Left lobe of liver (tissue), 2 donors: ENCODE data around the gene LCT. TPM values are rescaled to one million over a fixed set of nuclear protein-coding genes. Genes with fewer than 3 reads are reported as not detected.
"Not testable (repeated sequence)": the region's sequence is repeated elsewhere in the genome, so short reads cannot be mapped to it uniquely, and the experiment has no call there.

Experiments
- ATAC-seq: fragments of 200-7000 bp; cut with Tn5 transposase; one replicate; pipeline ENCODE4 v1.9.1; 2020; ENCODE audit warnings: mild to moderate bottlenecking, moderate library complexity
- DNase-seq: peaks from one replicate; pipeline ENCODE4 v3.0.0-alpha.2; 2020; ENCODE audit warnings: low spot score
- total RNA-seq: library from RNA; stranded (reverse); gene quantifications from one replicate; pipeline ENCODE4 v1.2.1, GENCODE V29; 2021
- donor health status: DM: no; HTN: no; CAD: no; lungs with moderate emphysema.
- donor health status: DM: no; HTN: yes; CAD: no.

Gene LCT
- total RNA-seq, 1 donor from 2014 or later: not detected

DNA sequence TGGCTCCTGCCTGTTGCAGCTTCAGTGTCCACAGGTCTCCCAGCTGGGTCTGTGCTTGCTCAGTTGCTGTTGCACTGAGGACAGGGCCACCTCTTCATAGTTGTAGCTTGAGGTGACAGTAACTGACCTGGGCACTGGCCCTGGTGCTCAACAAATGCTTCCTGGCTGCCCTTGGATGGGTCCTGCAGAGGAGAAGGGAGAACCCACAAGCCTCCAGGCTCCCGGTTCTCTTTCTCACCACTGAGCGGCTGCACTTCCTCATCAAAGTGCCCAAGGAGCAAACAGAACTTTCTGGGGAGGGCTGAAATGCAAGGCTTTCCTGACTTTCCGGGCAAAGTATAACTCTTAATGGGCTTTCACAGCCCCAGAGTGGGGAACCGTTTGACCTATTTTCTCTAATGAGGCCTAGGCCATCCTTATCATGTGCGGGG, 38.7 kb downstream of the LCT start:
- DNase-seq (no peak), ATAC-seq (no peak)

- DNase-seq (peak; percentile 70), ATAC-seq (peak; percentile 97)
Measured at GRCh38 chr2:135797497-135798274, 39.3 kb downstream of the LCT start.

GRCh38 chr2:135796606-135797005, 40.4 kb downstream of the LCT start:
- ATAC-seq: no peak

DNA sequence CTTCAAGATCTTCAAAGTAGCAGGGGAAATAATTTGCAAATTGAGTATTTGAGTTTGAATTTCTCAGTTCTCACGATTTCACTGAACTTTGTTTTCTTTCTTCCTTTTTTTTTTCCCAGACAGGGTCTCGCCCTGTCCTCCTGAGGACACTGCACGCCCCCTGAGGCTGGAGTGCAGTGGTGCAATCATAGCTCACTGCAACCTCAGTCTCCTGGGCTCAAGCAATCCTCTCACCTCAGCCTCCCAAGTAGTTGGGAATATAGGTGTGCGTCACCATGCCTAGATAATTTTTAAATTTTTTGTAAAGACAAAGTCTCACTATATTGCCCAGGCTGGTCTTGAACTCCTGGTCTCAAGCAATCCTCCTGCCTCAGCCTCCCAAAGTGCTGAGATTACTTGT, 41.3 kb downstream of the LCT start:
- not testable (repeated sequence) for ATAC-seq, DNase-seq

More at GRCh38 chr2:135796606-135797005, 40.4 kb downstream of the LCT start:
- DNase-seq: no peak

DNA sequence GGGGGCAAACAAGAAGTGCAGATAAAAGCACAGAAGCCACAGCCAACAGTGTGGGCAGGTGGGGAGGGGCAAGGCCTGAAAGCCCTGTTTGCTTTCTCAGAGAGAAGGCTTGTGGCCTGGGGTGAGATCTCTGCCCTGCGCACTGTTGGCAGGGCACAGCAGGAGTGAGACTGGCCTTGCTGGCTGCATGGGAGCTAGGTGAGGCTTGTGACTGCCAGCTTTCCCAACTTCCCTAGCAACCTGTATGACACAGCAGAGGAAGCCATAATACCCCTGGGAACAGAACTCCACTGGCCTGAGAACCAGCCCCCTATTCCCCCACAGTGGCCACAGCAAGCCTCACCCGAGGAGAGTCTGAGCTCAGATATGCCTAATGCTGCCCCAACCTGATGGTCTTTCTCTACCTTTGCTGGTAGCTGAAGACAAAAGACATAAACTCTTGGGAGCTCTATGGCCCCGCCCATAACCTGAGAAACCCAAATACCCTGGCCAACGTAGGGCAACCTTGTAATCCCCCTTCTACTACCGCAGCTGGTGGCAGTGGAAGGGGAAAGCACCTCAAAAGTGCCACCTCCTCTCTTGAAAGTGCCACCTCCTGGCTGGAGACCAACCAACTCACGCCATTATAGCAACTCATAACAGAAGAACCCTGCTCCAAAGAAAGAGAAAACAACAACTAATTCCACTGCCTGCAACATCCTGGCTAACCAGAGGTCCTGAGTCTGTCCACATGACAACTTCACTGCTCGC, 44.4 kb downstream of the LCT start:
- DNase-seq (peak; percentile 67), ATAC-seq (peak; percentile 96)

DNA sequence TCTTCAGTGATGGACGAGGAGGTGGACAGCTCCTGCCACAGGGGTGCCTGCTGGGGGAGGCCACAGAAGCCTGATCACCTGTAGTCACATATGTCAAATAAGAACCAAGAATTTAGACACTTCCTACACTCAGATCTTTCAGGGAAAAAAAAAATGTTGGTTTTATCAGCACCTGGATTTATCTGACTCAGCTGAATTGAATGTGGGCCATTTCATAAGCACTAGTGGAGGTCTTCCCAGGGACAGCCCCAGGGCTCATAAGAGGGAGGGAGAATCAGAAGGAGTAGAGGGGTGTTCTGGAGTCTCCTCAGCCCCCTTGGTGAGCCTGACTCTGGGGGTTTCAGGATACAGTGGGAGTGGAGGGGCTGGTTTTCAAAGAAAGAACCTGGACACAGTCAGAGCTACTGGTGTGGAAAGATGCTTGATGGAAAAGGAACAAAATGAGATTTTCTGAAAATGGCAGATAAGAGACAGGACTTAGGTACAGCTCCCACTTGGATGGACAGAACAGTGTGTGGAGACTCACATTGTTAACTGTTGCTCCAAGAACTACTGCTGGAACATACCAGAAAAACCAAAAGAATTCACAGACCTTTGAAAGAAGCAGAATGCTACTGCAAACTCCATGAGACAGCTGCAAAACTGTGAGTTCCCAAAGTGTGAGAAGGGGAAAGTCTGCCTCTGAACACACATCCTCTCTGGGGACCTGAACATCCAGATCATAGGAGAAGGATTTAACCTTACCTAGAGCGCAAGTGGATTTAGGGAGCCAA, 45.4 kb downstream of the LCT start:
- ATAC-seq: no peak
- no peak for DNase-seq

- no peak for DNase-seq
- ATAC-seq: no peak
Measured at GRCh38 chr2:135790423-135790822, 46.6 kb downstream of the LCT start.

DNA sequence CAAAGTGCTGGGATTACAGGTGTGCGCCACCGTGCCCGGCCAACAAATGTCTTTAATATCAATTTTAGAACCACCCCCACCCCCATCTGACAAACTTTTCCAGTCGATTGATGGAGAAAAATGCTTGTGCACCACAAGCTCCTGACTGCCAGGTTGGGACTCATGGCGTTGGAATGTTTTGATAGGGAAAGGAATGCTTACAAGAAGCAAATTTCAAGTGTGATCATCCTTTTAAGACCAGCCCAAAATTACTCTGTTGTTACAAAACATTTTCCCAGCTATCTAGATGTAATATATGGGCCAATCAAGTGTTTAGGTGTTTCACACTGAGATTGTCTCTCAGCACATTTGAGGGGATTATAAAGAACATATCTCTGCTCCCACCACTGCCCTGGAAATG, 50.2 kb downstream of the LCT start:
- no peak for DNase-seq
- ATAC-seq: no peak

- peak; percentile 39 for ATAC-seq
- no peak for DNase-seq
Measured at GRCh38 chr2:135785032-135785431, 52.0 kb downstream of the LCT start.

DNA sequence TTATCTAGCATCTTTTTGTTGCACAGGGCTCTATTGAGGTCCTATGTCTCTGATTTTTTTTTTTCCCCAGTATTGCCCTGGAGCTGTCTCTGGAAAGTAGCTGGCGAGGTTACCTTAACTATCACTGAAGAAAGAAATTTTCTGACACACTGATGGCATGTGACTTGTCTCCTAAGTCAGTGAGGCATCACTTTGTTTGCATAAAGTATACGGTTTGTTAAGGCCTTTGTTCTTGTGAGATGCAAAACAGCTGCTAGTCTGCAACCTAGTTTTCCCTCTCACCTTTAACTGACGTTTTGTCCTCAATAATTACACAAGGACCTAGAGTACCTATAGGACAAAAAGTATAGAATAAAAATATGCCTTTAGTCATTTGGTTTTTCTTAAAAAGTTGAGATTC, 53.5 kb downstream of the LCT start:
- DNase-seq (no peak), ATAC-seq (no peak)

GRCh38 chr2:135782231-135782630, 54.8 kb downstream of the LCT start:
- DNase-seq (no peak), ATAC-seq (no peak)

- ATAC-seq (no peak), DNase-seq (no peak)
Measured at GRCh38 chr2:135776367-135776766, 60.6 kb downstream of the LCT start.

DNA sequence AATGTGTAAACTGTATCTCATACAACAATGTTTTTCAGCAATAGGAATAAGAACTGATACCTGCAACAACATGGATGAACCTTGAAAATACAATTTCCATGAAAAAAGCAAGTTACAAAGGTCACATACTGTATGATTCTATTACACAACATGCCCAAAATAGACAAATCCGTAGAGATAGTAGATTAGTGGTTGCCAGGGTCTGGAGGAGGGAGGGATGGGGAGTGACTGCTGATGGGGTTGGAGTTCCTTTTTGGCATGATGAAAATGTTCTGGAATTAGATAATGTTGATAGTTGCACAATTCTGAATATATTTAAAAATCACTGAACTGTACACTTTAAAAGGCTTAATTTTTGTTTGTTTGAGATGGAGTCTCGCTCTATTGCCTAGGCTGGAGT, 61.6 kb downstream of the LCT start:
- peak; percentile 91 for ATAC-seq
- no peak for DNase-seq

- DNase-seq: no peak
- ATAC-seq: no peak
Measured at GRCh38 chr2:135773917-135774316, 63.1 kb downstream of the LCT start.

DNA sequence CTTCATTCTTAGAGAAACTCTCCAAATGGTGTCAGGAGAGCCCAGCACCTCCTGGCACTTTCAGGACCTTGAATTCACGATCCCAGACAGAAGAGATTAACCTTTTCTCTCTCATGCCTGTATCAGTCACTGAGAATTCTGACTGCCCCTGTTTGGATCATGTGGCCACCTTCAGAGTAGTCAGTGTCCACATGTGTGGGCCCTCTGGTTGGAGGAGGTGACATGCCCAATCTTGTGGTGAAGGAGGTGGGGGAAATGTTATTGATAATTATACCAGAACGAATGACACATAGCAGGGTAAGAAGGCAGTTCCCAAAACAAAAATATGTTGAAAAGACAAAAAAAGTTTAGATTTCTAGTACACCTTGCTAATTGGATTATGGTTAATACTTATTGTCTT, 63.7 kb downstream of the LCT start:
- no peak for ATAC-seq
- DNase-seq: no peak

DNA sequence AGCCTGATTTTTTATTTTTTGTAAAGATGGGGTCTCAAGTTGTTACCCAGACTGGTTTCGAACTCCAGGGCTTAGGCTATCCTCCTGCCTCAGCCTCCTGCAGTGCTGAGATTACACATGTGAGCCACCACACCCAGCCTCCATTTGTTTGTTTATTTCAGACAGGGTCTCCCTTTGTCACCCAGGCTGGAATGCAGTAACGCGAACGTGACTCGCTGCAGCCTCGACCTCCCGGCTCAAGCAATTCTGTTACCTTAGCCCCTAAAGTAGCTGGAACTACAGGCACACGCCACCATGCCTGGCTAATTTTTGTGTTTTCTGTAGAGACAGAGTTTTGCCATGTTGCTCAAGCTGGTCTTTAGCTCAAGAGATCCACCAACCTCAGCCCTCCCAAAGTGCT, 68.1 kb downstream of the LCT start:
- ATAC-seq (no peak), DNase-seq (no peak)

DNA sequence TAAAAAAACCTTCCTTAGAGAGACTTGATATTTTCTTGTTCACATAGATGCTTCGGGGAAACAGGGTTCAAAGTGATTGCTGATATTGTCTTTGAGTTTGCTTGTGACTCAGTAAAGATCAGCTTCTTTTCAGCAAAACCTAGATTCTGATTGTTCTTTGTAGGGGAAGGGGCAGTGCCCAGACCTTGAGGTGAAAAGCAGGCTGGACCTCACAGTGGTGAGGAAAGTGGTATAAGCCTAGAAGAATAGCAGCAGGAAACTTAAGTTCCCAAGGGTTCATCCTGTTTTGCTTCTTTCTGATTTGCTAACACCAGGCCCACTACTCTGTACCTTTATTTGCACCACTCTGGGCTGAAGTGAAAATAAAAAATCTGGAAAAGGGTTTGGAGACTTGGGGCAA, 74.5 kb downstream of the LCT start:
- DNase-seq (no peak), ATAC-seq (no peak)

- ATAC-seq (no peak), DNase-seq (no peak)
Measured at GRCh38 chr2:135762022-135762421, 75.0 kb downstream of the LCT start.

GRCh38 chr2:135756692-135757091, 80.3 kb downstream of the LCT start:
- no peak for ATAC-seq
- DNase-seq: no peak

- ATAC-seq (no peak), DNase-seq (no peak)
Measured at GRCh38 chr2:135755573-135755972, 81.4 kb downstream of the LCT start.

DNA sequence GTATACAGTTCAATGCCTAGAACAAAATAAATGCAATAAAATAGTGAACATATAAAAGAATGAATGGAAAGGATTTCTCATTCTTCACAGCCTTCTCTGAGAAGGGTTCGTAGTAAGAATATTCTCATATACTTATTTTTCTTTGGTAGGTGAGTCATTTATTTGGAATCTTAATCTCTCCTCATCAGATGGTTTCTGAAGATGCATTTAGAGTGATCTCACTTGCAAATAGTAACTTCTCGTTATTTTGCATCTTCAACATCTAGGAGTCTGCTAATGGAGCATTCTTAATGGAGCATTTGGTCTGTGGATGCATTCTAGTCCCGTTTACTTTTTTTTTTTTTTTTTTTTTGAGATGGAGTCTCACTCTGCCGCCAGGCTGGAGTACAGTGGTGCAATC, 91.4 kb downstream of the LCT start:
- DNase-seq (no peak), ATAC-seq (no peak)
